Measurements from ENCODE around the gene PRMT9. TPM values are rescaled to one million over a fixed set of nuclear protein-coding genes. Genes with fewer than 3 reads are reported as not detected.
A peak's percentile ranks its signal among the peaks of the same experiment; 100 is the strongest.

PRMT9 gene
- total RNA-seq, 1 experiment from 2014 or later = 8.6 TPM

DNA sequence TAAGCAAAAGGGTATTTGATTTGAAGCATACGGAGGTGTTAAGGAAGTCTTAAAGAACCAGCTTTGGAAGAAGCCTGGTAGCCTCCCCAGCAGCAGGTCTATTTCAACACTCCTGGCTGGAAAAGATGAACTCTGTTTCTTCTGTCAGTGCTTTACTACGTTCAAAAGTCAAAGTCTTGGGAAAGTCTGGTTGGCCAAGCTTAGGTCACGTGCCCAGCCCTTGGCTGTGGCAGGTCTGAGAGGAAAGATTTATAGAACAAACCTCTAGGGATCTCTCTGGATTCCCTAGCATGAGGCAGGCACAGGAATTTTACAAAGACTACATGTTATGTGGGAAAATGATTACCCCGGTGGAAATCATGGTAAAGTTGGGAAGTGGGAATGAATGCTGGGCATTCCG lies 39.4 kb upstream of the PRMT9 start:
- BruUV-seq (replicated peaks) = no TSS peak
- ChIA-PET CTCF (no interaction called here), POLR2A (no interaction called here)
- Mint-ChIP-seq H3K27ac (ENCODE audit: unreplicated experiment) (no peak overlapping the region), H3K4me3 (ENCODE audit: unreplicated experiment) (no peak overlapping the region), H3K4me1 (ENCODE audit: low read depth, unreplicated experiment) (peaks cover 7% of the 10 kb centered on the region), H3K9me3 (ENCODE audit: unreplicated experiment) (no peaks in the 10 kb centered on the region), H3K27me3 (ENCODE audit: insufficient read depth, unreplicated experiment) (no peaks in the 10 kb centered on the region), H3K36me3 (ENCODE audit: insufficient read depth, unreplicated experiment) (no peaks in the 10 kb centered on the region)
- no peaks in the 10 kb centered on the region for H3K36me3 ChIP-seq (ENCODE audit: control insufficient read depth, insufficient read depth, low read length)
- no peaks in the 10 kb centered on the region for H3K27me3 ChIP-seq (replicated peaks; ENCODE audit: control insufficient read depth, insufficient read depth, low read length)
- H3K4me1 ChIP-seq = no peaks in the 10 kb centered on the region
- TF ChIP-seq, protein P1, sequence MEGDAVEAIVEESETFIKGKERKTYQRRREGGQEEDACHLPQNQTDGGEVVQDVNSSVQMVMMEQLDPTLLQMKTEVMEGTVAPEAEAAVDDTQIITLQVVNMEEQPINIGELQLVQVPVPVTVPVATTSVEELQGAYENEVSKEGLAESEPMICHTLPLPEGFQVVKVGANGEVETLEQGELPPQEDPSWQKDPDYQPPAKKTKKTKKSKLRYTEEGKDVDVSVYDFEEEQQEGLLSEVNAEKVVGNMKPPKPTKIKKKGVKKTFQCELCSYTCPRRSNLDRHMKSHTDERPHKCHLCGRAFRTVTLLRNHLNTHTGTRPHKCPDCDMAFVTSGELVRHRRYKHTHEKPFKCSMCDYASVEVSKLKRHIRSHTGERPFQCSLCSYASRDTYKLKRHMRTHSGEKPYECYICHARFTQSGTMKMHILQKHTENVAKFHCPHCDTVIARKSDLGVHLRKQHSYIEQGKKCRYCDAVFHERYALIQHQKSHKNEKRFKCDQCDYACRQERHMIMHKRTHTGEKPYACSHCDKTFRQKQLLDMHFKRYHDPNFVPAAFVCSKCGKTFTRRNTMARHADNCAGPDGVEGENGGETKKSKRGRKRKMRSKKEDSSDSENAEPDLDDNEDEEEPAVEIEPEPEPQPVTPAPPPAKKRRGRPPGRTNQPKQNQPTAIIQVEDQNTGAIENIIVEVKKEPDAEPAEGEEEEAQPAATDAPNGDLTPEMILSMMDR (IDR thresholded peaks at IDR 0.05; ENCODE audit: insufficient read depth in 1 of 2, low read depth in 1 of 2, low read length in 1 of 2, severe bottlenecking in 1 of 2, unreplicated experiment in 1 of 2) = no peak
- H3K4me3 ChIP-seq (ENCODE audit: low read depth, low read length) = no peak overlapping the region
- intact Hi-C loops (cut with micrococcal nuclease; ENCODE audit: unreplicated experiment) = no loop called here
- no peaks in the 10 kb centered on the region for H3K9me3 ChIP-seq
- DNase-seq = peak in 1 of 2 experiments; percentile 56

DNA sequence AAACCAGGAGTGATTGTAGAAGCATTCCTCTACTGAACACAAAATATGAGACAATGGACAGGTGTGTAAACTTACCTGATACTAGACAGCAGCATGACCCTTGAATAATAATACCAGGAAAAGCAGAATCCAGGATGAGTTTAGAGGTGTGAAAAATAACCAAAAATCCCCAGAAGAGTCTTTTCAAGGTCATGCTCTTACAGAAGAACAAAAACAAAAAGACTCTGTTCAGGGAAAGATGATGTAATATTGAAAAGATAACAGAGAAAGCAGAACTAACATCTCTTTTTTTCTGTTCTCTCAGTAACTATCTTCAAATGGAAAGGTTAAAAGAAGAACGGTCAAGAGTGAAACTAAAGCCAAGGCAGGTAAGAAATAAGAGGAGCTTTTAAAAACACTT lies 33.9 kb upstream of the PRMT9 start:
- H3K27ac Mint-ChIP-seq (ENCODE audit: unreplicated experiment) = no peak overlapping the region
- TF ChIP-seq, protein P1 (IDR thresholded peaks at IDR 0.05; ENCODE audit: insufficient read depth in 1 of 2, low read depth in 1 of 2, low read length in 1 of 2, severe bottlenecking in 1 of 2, unreplicated experiment in 1 of 2) = no peak
- Histone ChIP-seq H3K4me1 (no peaks in the 10 kb centered on the region), H3K36me3 (ENCODE audit: control insufficient read depth, insufficient read depth, low read length) (no peaks in the 10 kb centered on the region), H3K9me3 (no peaks in the 10 kb centered on the region), H3K4me3 (ENCODE audit: low read depth, low read length) (no peak overlapping the region), H3K27me3 (replicated peaks; ENCODE audit: control insufficient read depth, insufficient read depth, low read length) (no peaks in the 10 kb centered on the region)
- H3K4me1 Mint-ChIP-seq (ENCODE audit: low read depth, unreplicated experiment) = peaks cover 18% of the 10 kb centered on the region
- POLR2A ChIA-PET = no interaction called here
- no peak overlapping the region for H3K4me3 Mint-ChIP-seq (ENCODE audit: unreplicated experiment)
- H3K36me3 Mint-ChIP-seq (ENCODE audit: insufficient read depth, unreplicated experiment) = no peaks in the 10 kb centered on the region
- intact Hi-C loops (cut with micrococcal nuclease; ENCODE audit: unreplicated experiment) = no loop called here
- no TSS peak for BruUV-seq (replicated peaks)
- H3K9me3 Mint-ChIP-seq (ENCODE audit: unreplicated experiment) = no peaks in the 10 kb centered on the region
- no peak for DNase-seq
- CTCF ChIA-PET = no interaction called here
- no peaks in the 10 kb centered on the region for H3K27me3 Mint-ChIP-seq (ENCODE audit: insufficient read depth, unreplicated experiment)

DNA sequence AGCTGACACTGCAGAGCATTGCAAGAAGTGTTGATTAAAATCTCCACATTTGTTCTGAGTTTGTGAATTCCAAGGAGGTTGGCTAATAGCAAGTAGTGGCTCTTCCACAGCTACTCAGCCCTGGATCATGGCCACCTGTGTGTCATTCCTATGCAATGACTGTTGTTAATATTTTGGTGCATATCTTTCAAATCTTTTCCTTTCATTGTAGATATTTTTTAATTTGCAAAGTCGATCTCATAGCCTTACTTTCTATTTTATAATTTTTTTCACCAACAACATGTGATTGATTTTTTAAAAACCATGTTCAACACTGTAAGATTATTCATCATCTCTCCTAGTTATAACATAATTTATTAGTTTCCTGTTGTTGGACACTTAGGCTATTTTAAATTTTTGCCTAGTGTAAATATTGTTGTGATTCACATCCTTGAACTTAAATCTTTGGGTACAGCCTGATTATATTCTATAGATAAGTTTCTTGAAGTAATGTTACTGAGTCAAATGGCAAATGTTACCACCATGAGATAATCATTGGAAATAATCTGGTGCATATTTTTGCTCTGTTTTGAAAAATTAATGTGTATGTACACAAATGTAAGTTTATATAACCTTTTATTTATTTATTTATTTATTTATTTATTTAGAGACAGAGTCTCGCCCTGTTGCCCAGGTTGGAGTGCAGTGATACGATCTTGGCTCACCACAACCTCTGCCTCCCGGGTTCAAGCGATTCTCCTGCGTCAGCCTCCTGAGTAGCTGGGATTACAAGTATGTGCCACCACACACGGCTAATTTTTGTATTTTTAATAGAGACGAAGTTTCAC lies 30.8 kb upstream of the PRMT9 start:
- DNase-seq = no peak
- intact Hi-C loops (cut with micrococcal nuclease; ENCODE audit: unreplicated experiment) = no loop called here
- ChIA-PET CTCF (interaction anchor here (1.0 kb wide), 1 partner anchor 152 kb away, joined by 3 read pairs; no protein-coding TSS in a partner anchor), POLR2A (no interaction called here)
- no peaks in the 10 kb centered on the region for H3K36me3 Mint-ChIP-seq (ENCODE audit: insufficient read depth, unreplicated experiment)
- H3K9me3 Mint-ChIP-seq (ENCODE audit: unreplicated experiment) = no peaks in the 10 kb centered on the region
- H3K4me1 ChIP-seq = no peaks in the 10 kb centered on the region
- no peak overlapping the region for H3K4me3 Mint-ChIP-seq (ENCODE audit: unreplicated experiment)
- BruUV-seq (replicated peaks) = no TSS peak
- no peaks in the 10 kb centered on the region for H3K36me3 ChIP-seq (ENCODE audit: control insufficient read depth, insufficient read depth, low read length)
- H3K4me1 Mint-ChIP-seq (ENCODE audit: low read depth, unreplicated experiment) = peaks cover 18% of the 10 kb centered on the region
- TF ChIP-seq, protein P1 (IDR thresholded peaks at IDR 0.05; ENCODE audit: insufficient read depth in 1 of 2, low read depth in 1 of 2, low read length in 1 of 2, severe bottlenecking in 1 of 2, unreplicated experiment in 1 of 2) = no peak
- H3K27ac Mint-ChIP-seq (ENCODE audit: unreplicated experiment) = no peak overlapping the region
- H3K4me3 ChIP-seq (ENCODE audit: low read depth, low read length) = no peak overlapping the region
- H3K9me3 ChIP-seq = no peaks in the 10 kb centered on the region
- no peaks in the 10 kb centered on the region for H3K27me3 ChIP-seq (replicated peaks; ENCODE audit: control insufficient read depth, insufficient read depth, low read length)
- H3K27me3 Mint-ChIP-seq (ENCODE audit: insufficient read depth, unreplicated experiment) = no peaks in the 10 kb centered on the region
